Mucosa of descending colon (tissue), 3 donors: ENCODE results near the gene OLFM1. TPM values are rescaled to one million over a fixed set of nuclear protein-coding genes. Genes with fewer than 3 reads are reported as not detected.

Experiments
- ATAC-seq: fragments of 200-7000 bp; cut with Tn5 transposase; one replicate; pipeline ENCODE4 v1.9.1; 2020; ENCODE audit warnings: mild to moderate bottlenecking, moderate library complexity
- DNase-seq, 3 donors: peaks; one replicate each; pipeline ENCODE4 v3.0.0-alpha.2; 2020
- H3K36me3 ChIP-seq: fragments of 200-600 bp; one replicate; pipeline ENCODE4 v1.8.0; 2021; ENCODE audit warnings: low read depth, mild to moderate bottlenecking
- H3K4me1 ChIP-seq: fragments of 200-600 bp; one replicate; pipeline ENCODE4 v1.8.0; 2021; ENCODE audit warnings: low read depth, mild to moderate bottlenecking
- H3K4me3 ChIP-seq: fragments of 200-600 bp; one replicate; pipeline ENCODE4 v1.8.0; 2021; ENCODE audit warnings: mild to moderate bottlenecking
- H3K9me3 ChIP-seq: fragments of 200-600 bp; one replicate; pipeline ENCODE4 v1.8.0; 2021; ENCODE audit warnings: mild to moderate bottlenecking
- intact Hi-C, 2 donors: fragments of 100-400 bp; cut with DNase I in 1 of 2; cut with micrococcal nuclease in 1 of 2; formaldehyde crosslinking; loops; one replicate each; pipeline versions ENCODE4 v1.11.0 to v1.11.1; 2022; cut with DNase I, micrococcal nuclease
- total RNA-seq, 3 donors: library from RNA; stranded (reverse); fragmentation: NEBNext Ultra II Directional in 2 of 3; extraction: Animal tissue kit (Norgen Biotek cat#: 25700) in 2 of 3; gene quantifications; one replicate each; pipeline versions ENCODE4 v1.2.1 to v1.2.4, GENCODE V29; 2021 to 2023
- TF ChIP-seq, protein P1 (sequence below): fragments of 200-600 bp; IDR thresholded peaks from one replicate; pipeline ENCODE4 v1.8.0; 2022; ENCODE audit warnings: antibody characterized with exemption, mild to moderate bottlenecking
- donor health status: DM: no; HTN: no; CAD: no; lungs with moderate emphysema.
- donor health status: DM: no; HTN: no; CAD: no.
- donor health status: DM: no; HTN: yes; CAD: no.

The OLFM1 gene
- total RNA-seq, 3 donors from 2014 or later = 4.6 to 17.7 (median 13.9) TPM

GRCh38 chr9:135101486-135101885, 14.0 kb downstream of the OLFM1 start:
- DNase-seq (no peak), ATAC-seq (no peak)
- Histone ChIP-seq H3K4me1 (no peaks in the 10 kb centered on the region), H3K9me3 (no peaks in the 10 kb centered on the region), H3K36me3 (no peaks in the 10 kb centered on the region), H3K4me3 (no peak overlapping the region)
- intact Hi-C loops = no loop called here
- TF ChIP-seq, protein P1, sequence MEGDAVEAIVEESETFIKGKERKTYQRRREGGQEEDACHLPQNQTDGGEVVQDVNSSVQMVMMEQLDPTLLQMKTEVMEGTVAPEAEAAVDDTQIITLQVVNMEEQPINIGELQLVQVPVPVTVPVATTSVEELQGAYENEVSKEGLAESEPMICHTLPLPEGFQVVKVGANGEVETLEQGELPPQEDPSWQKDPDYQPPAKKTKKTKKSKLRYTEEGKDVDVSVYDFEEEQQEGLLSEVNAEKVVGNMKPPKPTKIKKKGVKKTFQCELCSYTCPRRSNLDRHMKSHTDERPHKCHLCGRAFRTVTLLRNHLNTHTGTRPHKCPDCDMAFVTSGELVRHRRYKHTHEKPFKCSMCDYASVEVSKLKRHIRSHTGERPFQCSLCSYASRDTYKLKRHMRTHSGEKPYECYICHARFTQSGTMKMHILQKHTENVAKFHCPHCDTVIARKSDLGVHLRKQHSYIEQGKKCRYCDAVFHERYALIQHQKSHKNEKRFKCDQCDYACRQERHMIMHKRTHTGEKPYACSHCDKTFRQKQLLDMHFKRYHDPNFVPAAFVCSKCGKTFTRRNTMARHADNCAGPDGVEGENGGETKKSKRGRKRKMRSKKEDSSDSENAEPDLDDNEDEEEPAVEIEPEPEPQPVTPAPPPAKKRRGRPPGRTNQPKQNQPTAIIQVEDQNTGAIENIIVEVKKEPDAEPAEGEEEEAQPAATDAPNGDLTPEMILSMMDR = no peak

- H3K4me3 ChIP-seq = no peak overlapping the region
- no peaks in the 10 kb centered on the region for H3K36me3 ChIP-seq
- TF ChIP-seq, protein P1 = no peak
- intact Hi-C loops = no loop called here
- H3K4me1 ChIP-seq = no peaks in the 10 kb centered on the region
- H3K9me3 ChIP-seq = no peaks in the 10 kb centered on the region
- DNase-seq (no peak), ATAC-seq (no peak)
These were observed 14.5 kb downstream of the OLFM1 start for GRCh38 chr9:135101926-135102325.

DNA sequence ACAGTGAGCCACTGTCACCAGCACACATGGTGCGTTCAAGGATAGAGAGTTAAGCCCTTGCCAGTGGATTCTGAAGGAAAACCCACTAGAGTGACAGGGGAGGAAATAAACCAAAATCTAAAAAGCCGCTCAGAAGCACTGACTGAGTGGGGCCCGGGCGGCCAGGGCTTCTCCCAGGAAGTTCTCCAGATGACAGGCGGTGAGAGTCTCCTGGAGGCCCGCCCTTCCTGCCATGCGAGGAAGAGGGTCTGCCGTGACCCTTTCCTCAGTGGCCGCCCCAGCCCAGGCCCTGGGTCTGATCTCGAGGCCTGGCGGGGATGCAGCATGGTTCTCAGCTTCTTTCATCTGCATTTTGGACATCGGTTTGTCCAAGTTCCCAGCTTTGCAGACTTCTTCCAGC, 14.9 kb downstream of the OLFM1 start:
- H3K4me3 ChIP-seq = no peak overlapping the region
- intact Hi-C loops = no loop called here
- DNase-seq (no peak), ATAC-seq (no peak)
- H3K4me1 ChIP-seq = no peaks in the 10 kb centered on the region
- no peaks in the 10 kb centered on the region for H3K36me3 ChIP-seq
- TF ChIP-seq, protein P1 = no peak
- no peaks in the 10 kb centered on the region for H3K9me3 ChIP-seq

DNA sequence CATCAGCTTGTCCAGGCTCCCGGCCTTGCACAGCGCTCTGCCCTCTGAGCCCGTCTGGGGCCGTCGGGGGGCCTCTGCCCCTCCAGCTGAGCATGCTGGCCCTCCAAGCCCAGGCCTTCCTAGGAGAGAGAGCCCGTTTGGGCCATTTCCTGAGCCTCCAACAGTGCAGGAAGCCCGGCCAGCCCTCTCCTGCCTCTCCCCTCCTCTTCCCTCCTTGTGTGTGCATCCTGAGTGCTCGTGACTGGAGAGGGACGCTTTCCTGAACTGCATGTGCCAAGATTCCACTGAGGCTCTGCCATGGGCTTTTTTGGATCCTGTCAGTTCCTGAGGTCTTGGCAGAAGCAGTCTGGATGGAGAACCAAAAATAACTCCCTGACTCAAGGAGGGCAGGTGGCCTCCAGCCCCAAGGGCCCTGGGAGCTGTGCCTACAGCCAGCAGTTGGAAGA, 15.6 kb downstream of the OLFM1 start:
- H3K4me1 ChIP-seq = no peaks in the 10 kb centered on the region
- ATAC-seq = no peak
- no peaks in the 10 kb centered on the region for H3K36me3 ChIP-seq
- H3K4me3 ChIP-seq = no peak overlapping the region
- no peak for DNase-seq
- H3K9me3 ChIP-seq = no peaks in the 10 kb centered on the region
- intact Hi-C loops = no loop called here
- TF ChIP-seq, protein P1 = no peak

DNA sequence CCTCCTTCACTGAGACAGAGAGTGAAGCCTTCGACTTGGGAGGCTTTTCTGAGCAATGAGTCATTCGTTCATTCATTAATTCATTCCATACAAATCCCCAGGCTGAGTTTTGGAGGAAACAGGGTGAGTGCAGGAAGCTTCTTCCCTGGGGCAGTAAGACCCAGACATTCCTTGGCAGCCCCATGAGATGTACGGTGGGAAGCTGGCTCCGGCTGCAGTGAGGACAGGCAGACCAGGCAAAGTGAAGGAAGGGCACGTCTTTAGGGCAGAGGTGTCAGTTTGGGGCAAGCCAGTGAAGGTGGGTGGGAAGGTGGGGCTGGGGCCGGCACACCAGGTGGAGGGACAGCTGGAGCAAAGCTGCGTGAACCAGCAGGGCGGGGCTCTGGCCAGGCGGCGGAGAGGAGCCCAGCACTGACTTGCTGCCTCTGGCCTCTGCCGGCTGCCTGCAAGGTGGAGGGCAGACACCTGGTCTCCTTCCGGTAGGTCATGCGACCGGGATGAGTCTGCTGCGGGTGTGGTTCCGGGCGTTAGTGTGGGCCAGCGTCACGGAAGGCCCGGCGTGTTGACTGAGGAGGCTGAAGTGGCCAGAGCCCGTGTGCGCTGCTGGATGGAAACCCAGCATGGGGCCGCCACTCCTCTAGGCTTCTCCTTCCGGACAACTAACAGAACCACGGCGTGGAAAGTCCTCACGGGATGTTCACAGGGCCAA, 16.6 kb downstream of the OLFM1 start:
- H3K4me1 ChIP-seq = no peaks in the 10 kb centered on the region
- DNase-seq (no peak), ATAC-seq (no peak)
- H3K36me3 ChIP-seq = no peaks in the 10 kb centered on the region
- intact Hi-C loops = no loop called here
- TF ChIP-seq, protein P1 = no peak
- no peak overlapping the region for H3K4me3 ChIP-seq
- H3K9me3 ChIP-seq = no peaks in the 10 kb centered on the region
